Mucosa of rectum (tissue), 2 donors: ENCODE data around the gene PCP2.

Experiments used
- H3K27ac ChIP-seq, 2 donors: one replicate each; pipeline ENCODE4 v1.7.0; 2013; ENCODE audit warnings: inconsistent platforms in 2 of 2, low read depth in 2 of 2, low read length in 2 of 2
- H3K27me3 ChIP-seq, 2 donors: one replicate each; pipeline ENCODE4 v1.7.0; 2013; ENCODE audit warnings: low read length in 2 of 2; ENCODE audit not compliant: control insufficient read depth in 2 of 2, insufficient read depth in 2 of 2
- H3K36me3 ChIP-seq, 2 donors: one replicate each; pipeline ENCODE4 v1.7.0; 2013; ENCODE audit warnings: low read length in 2 of 2; ENCODE audit not compliant: control insufficient read depth in 2 of 2, insufficient read depth in 2 of 2
- H3K4me1 ChIP-seq, 2 donors: one replicate each; pipeline ENCODE4 v1.7.0; 2013; ENCODE audit warnings: low read length in 2 of 2, mild to moderate bottlenecking in 1 of 2; ENCODE audit not compliant: control insufficient read depth in 2 of 2, insufficient read depth in 2 of 2
- H3K4me3 ChIP-seq, 2 donors: one replicate each; pipeline ENCODE4 v1.7.0; 2013; ENCODE audit warnings: low read length in 2 of 2
- H3K9ac ChIP-seq, 2 donors: one replicate each; pipeline ENCODE4 v1.7.0; 2013; ENCODE audit warnings: low read length in 2 of 2, low read depth in 1 of 2, mild to moderate bottlenecking in 1 of 2
- H3K9me3 ChIP-seq, 2 donors: one replicate each; pipeline ENCODE4 v1.7.0; 2013; ENCODE audit warnings: low read length in 2 of 2; ENCODE audit not compliant: control insufficient read depth in 2 of 2
- donor health status: healthy.
- donor health status: Normal muscosa, but diverticular disease.

PCP2 gene

DNA sequence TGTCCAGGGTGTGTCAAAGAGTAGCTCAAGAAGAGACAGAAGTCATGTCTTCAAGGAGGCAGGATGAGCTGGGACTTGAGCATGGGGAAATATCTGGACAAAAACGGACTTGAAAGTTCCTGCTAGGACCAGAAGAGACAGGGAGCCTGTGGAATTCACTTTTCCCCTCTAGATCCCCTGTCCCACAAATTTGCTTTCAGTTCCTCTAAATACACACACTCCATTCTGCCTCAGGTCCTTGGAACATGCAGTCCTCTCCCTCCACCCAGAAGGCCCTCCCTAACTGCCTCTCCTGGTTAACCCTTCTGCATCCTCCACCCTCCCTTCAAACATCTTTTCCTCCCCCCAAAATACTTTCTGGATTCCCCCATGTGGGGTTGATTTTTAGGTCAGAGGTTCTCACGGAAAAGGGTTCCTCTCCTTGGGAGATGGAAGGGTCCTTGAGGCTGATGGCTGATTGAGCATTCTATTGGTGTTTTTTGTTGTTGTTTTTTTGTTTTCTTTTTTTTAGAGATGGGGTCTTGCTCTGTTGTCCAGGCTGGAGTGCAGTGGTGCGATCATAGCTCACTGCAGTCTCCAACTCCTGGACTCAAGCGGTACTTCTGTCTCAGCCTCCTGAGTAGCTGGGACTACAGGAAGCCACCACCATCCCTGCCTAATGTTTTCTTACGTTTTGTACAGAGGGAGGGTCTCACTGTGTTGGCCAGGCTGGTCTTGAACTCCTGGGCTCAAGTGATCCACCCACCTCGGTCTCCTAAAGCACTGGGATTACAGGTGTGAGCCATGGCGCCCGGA, 28.4 kb upstream of the PCP2 start:
- Histone ChIP-seq H3K9ac (no peak overlapping the region), H3K4me1 (no peaks in the 10 kb centered on the region), H3K36me3 (no peaks in the 10 kb centered on the region), H3K9me3 (no peaks in the 10 kb centered on the region), H3K27ac (no peak overlapping the region), H3K27me3 (no peaks in the 10 kb centered on the region), H3K4me3 (no peak overlapping the region)

DNA sequence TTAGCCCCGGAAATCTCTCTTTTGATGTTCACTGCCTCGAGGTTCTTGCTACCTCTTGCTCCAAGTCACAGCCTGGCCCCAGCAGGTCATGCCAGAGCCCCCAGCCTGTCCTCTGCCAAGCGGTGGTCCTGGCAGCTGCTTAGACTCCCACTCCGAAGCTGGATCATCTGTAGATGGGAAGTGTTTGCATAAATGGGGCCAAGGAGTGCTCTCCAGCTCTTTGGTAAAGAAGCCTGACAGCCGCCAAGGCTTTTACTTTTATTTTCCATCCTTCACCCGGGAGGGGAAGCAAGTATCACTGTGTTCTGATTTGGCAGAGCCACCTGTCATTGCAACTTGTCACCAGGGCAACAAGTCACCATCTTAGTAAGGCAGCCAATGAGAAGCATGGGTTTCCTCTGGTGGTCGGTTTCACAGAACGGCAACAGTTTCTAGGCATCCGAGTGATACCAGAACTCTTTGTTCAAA, 24.7 kb upstream of the PCP2 start:
- Histone ChIP-seq H3K9me3 (no peaks in the 10 kb centered on the region), H3K36me3 (no peaks in the 10 kb centered on the region), H3K4me1 (no peaks in the 10 kb centered on the region), H3K9ac (no peak overlapping the region), H3K27me3 (no peaks in the 10 kb centered on the region), H3K4me3 (no peak overlapping the region), H3K27ac (no peak overlapping the region)

DNA sequence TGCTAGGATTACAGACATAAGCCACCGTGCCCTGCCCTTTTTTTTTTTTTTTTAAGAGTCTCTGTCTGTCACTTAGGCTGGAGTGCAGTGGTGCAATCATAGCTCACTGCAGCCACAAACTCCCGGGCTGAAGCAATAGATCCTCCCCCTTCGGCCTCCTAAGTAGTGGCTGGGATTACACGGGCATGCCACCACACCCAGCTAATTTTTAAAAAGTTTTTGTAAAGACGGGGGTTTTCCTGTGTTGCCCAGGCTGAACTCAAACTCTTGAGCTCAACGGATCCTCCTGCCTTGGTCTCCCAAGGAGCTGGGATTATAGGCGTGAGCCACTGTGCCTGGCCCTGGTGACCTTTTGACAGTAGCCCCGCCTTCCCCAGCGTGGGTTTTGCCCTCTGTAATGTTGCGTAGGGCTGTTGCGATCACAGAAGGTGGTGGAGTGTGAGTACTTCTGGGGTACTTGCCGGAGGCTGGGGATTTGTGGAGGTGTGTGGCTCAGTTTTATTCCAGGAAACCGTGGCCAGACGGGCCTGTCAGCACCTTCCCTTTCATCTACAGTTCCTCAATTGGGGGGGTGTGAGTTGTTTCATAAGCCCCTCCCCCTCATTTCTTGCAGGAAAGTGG, 23.7 kb upstream of the PCP2 start:
- H3K36me3 ChIP-seq = no peaks in the 10 kb centered on the region
- H3K27ac ChIP-seq = no peak overlapping the region
- no peaks in the 10 kb centered on the region for H3K9me3 ChIP-seq
- no peak overlapping the region for H3K9ac ChIP-seq
- no peak overlapping the region for H3K4me3 ChIP-seq
- no peaks in the 10 kb centered on the region for H3K27me3 ChIP-seq
- peaks cover 0 to 3% of the 10 kb centered on the region in 2 donors for H3K4me1 ChIP-seq

DNA sequence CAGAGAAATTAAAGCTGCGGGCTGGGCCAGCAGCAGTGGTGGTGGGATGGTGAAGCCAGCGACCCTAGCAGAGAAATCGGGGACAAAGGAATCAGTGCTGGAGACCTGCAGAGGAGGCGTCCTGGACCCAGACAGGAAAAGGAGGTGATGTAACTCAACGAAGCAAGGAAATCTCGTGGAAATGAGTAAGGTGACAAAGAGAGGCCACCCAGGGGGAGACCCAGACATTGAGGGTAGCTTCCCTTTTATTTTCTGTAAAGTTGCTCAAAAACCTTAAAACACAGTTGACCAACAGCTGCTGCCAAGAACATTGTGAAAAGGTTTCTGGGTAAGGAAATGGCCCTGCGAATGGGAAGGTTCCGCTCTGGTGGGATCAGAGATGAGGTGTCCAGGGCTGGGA, 22.1 kb upstream of the PCP2 start:
- Histone ChIP-seq H3K4me3 (no peak overlapping the region), H3K4me1 (peaks cover 0 to 6% of the 10 kb centered on the region in 2 donors), H3K27me3 (no peaks in the 10 kb centered on the region), H3K9me3 (no peaks in the 10 kb centered on the region), H3K9ac (no peak overlapping the region), H3K27ac (no peak overlapping the region), H3K36me3 (no peaks in the 10 kb centered on the region)

DNA sequence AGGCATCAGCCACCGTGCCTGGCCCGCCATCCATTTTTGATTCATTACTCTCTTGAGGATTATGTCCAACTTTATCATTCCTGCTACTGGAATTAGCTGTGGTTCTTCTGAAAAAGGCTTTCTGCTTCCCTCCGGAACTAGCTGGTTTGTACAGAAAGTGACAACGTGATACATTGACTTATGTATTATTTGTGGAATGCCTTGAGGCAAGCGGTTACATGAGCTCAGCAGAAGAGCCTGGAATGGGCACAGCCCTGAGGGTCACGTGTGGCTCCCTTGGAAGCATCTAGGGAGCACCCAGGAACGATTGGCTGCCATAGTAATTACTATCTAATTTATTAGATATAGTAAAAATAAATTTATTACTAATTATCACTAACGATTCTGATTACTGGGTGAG, 20.9 kb upstream of the PCP2 start:
- Histone ChIP-seq H3K4me3 (no peak overlapping the region), H3K9ac (no peak overlapping the region), H3K4me1 (peaks cover 0 to 6% of the 10 kb centered on the region in 2 donors), H3K27ac (no peak overlapping the region), H3K27me3 (no peaks in the 10 kb centered on the region), H3K9me3 (no peaks in the 10 kb centered on the region), H3K36me3 (no peaks in the 10 kb centered on the region)

DNA sequence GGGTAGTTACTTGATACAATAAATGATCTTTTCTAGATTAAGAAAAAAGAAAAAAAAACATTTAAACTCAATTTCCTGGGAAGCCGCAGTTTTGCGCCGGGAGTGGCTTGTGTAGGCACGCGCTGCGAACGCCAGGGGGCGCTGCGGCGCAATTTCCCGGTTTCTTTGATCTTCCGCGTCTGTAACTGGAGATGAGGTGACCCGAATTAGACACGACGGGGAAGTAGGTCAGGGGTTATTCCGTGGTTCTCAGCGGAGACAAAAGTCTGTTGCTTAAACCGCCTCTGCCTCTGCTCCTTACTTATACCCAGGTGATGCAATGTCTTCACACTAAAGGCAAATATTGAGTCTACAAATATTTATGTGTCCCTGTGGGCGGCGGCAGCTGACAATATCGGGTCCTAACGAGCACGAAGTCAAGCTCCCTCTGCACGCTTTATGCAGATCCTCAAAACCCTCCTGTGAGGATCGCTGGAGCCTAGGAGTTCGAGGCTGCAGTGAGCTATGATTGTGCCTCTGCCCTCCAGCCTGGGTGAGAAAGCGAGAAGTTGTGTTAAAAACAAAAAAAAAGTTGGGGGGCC, 18.6 kb upstream of the PCP2 start:
- peak overlapping the region in 1 of 2 donors; percentile 68 for H3K4me3 ChIP-seq
- peaks cover 0 to 6% of the 10 kb centered on the region in 2 donors for H3K4me1 ChIP-seq

DNA sequence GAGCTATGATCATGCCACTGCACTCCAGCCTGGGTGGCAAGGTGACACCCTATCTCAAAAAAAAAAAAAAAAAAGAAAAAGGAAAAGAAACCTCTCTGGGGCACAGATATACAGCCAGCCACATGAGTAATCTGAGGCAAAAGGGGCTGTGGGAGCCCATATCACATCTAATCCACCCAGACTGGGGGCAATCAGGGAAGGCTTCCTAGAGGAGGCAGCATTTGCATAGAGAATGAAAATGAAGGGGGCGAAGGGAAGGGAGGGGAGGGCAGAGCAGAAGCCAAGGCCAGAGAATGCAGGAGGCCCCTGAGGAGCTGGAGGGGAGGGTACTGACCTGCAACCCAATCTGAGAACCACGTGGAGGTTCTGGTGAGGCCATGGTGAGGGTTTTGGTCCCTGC, 16.6 kb upstream of the PCP2 start:
- Histone ChIP-seq H3K27ac (no peak overlapping the region), H3K27me3 (no peaks in the 10 kb centered on the region), H3K4me1 (peaks cover 0 to 6% of the 10 kb centered on the region in 2 donors), H3K4me3 (no peak overlapping the region), H3K36me3 (peaks cover 3 to 4% of the 10 kb centered on the region in 2 donors), H3K9ac (no peak overlapping the region), H3K9me3 (no peaks in the 10 kb centered on the region)

More for the DNA sequence above, 18.6 kb upstream of the PCP2 start:
- peak overlapping the region in 1 of 2 donors; percentile 48 for H3K27ac ChIP-seq
- no peaks in the 10 kb centered on the region for H3K36me3 ChIP-seq
- H3K27me3 ChIP-seq = no peaks in the 10 kb centered on the region
- H3K9me3 ChIP-seq = no peaks in the 10 kb centered on the region
- H3K9ac ChIP-seq = peak overlapping the region; percentile 2 to 56

DNA sequence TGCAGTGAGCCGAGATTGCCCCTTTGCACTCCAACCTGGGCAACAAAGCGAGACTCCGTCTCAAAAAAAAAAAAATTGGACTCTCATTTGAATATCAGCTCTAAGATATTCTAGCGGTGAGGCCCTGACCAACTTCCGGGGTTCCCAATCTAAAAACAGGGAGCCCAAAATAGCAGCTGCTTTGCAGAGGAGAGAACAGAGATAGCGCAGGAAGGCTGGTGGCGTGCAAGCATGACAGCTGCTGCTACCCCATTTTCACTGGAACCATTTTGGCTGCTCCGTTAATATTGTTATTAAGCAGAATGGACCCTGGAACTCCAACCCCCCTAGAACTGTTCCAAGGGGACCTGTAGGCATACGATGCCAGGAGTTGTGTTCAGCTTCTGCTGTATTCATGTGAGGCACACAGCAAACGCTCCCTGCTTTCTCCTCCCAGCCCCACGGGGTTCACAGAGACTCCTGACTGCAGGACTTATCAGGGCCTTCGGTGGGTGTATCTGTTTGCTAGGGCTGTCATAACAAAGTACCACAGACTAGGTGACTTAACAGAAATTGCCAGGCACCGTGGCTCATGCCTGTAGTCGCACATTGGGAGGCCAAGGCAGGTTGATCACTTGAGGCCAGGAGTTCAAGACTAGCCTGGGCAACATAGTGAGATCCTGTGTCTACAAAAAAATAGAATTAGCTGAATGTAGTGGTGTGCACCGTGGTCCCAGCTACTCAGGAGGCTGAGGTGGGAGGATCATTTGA, 14.9 kb upstream of the PCP2 start:
- Histone ChIP-seq H3K9ac (no peak overlapping the region), H3K27ac (no peak overlapping the region), H3K4me1 (peaks cover 0 to 6% of the 10 kb centered on the region in 2 donors), H3K4me3 (no peak overlapping the region), H3K9me3 (no peaks in the 10 kb centered on the region), H3K36me3 (peaks cover 3 to 8% of the 10 kb centered on the region in 2 donors), H3K27me3 (no peaks in the 10 kb centered on the region)

DNA sequence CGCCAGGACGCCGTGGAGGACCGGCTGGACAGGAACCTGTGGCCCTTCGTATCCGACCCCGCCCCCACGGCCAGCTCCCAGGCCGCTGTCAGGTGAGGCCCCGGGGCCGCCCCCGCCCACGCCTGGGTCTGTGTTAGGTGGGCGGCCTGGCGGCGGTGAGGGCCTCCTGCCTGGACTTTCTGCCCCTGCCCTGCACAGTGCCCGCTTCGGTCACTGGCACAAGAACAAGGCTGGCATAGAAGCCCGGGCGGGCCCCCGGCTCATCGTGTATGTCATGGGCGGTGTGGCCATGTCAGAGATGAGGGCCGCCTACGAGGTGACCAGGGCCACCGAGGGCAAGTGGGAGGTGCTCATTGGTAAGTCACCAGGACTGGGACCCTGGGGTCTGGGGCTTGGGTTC, 13.6 kb upstream of the PCP2 start:
- Histone ChIP-seq H3K9ac (no peak overlapping the region), H3K4me3 (no peak overlapping the region), H3K4me1 (peaks cover 0 to 2% of the 10 kb centered on the region in 2 donors), H3K36me3 (peaks cover 6 to 13% of the 10 kb centered on the region in 2 donors), H3K27me3 (no peaks in the 10 kb centered on the region), H3K27ac (no peak overlapping the region), H3K9me3 (no peaks in the 10 kb centered on the region)

DNA sequence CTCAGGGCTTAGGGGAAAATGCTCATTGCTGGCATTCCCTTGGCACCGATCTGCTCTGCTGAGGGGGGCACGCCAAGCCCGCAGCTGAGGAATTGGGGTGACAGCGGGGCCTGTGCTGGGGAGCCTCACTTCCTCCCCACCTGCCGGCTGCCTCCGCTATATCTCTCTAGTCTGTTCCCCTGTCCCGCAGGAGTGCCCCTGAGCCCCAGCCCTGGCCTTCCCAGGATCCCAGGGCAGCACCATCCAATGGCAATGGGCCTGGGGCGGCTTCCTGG, 12.8 kb upstream of the PCP2 start:
- Histone ChIP-seq H3K9me3 (no peaks in the 10 kb centered on the region), H3K27me3 (no peaks in the 10 kb centered on the region), H3K9ac (no peak overlapping the region), H3K27ac (no peak overlapping the region), H3K4me1 (no peaks in the 10 kb centered on the region), H3K4me3 (no peak overlapping the region), H3K36me3 (peaks cover 6 to 14% of the 10 kb centered on the region in 2 donors)
